Pancreas (tissue), 10 donors: Measurements from ENCODE around the gene KIAA1614. TPM values are rescaled to one million over a fixed set of nuclear protein-coding genes. Genes with fewer than 3 reads are reported as not detected.

Source experiments
- ATAC-seq, 4 donors: fragments of 200-7000 bp; cut with Tn5 transposase; one replicate each; pipeline versions ENCODE4 v1.8.0 to v1.9.1; 2020; ENCODE audit warnings: mild to moderate bottlenecking in 4 of 4, moderate library complexity in 4 of 4
- DNase-seq, 6 donors: peaks; one replicate each; pipeline ENCODE4 v3.0.0-alpha.2; 2020
- FAIRE-seq: peaks from 2 replicates; lab custom pipeline; 2012; peaks lifted over from hg19 to GRCh38; lab: Jason Lieb, UNC
- H3K27ac ChIP-seq, 4 donors: fragments of 200-600 bp; sonication (generic); 1 replicate in 3 of 4; 2 replicates in 1 of 4; pipeline versions ENCODE4 v1.5.0 to v1.8.0; 2020
- H3K27me3 ChIP-seq, 4 donors: fragments of 200-600 bp; one replicate each; pipeline ENCODE4 v1.8.0; 2021
- H3K36me3 ChIP-seq, 3 donors: fragments of 200-600 bp; sonication (generic) in 1 of 3; one replicate each; pipeline versions ENCODE4 v1.5.0 to v1.8.0; 2020 to 2021
- H3K4me1 ChIP-seq, 3 donors: fragments of 200-600 bp; one replicate each; pipeline ENCODE4 v1.8.0; 2021
- H3K4me3 ChIP-seq, 4 donors: fragments of 200-600 bp; sonication (generic) in 2 of 4; one replicate each; pipeline versions ENCODE4 v1.5.0 to v1.8.0; 2020 to 2021
- H3K9me3 ChIP-seq, 4 donors: fragments of 200-600 bp; one replicate each; pipeline ENCODE4 v1.8.0; 2021
- CTCF ChIP-seq, 4 donors: fragments of 200-600 bp; sonication (generic) in 3 of 4; IDR thresholded peaks; one replicate each; pipeline versions ENCODE4 v1.5.0 to v1.8.0; 2021; ENCODE audit warnings: antibody characterized with exemption in 4 of 4
- WGBS, 2 donors: extraction: QIAGEN DNeasy Blood & Tissue Kit; methylation state at CpG; one replicate each; pipeline ENCODE4 v1.1.7; 2013; 5-methylcytosine and 5-hydroxymethylcytosine counted together
- intact Hi-C, 3 donors: fragments of 100-400 bp; cut with DNase I; formaldehyde crosslinking; loops; one replicate each; pipeline versions ENCODE4 v1.11.1 to v1.14.2; 2022
- polyA plus RNA-seq, 2 donors: library from polyadenylated mRNA; stranded (reverse); fragments of 200-250 nt; gene quantifications; one replicate each; pipeline ENCODE4 v1.2.3, GENCODE V29; 2013
- total RNA-seq, 6 donors: library from RNA; stranded (reverse); fragmentation: NEBNext Ultra II Directional in 4 of 6; extraction: Animal tissue kit (Norgen Biotek cat#: 25700) in 4 of 6; gene quantifications; one replicate each; pipeline versions ENCODE4 v1.2.1 to v1.2.4, GENCODE V29; 2021 to 2023
- donor health status: healthy with polysubstance abuse.
- donor health status: DM: no; HTN: no; CAD: no; lungs with moderate emphysema.
- donor health status: DM: no; HTN: no; CAD: no.
- donor health status: control.
- donor health status: control.
- donor health status: Bipolar disorder and iron deficiency.
- donor health status: DM: yes; HTN: yes; CAD: no.
- donor health status: DM: no; HTN: no; CAD: no.
- donor health status: DM: no; HTN: no; CAD: no.
- donor health status: DM: yes; HTN: yes; CAD: no.

The KIAA1614 gene
- total and polyA plus RNA-seq, 8 donors: 0.32 to 3.3 (median 1.5) TPM

- Histone ChIP-seq H3K27me3 (no peaks in the 10 kb centered on the region), H3K9me3 (no peaks in the 10 kb centered on the region), H3K36me3 (no peaks in the 10 kb centered on the region), H3K4me1 (no peaks in the 10 kb centered on the region), H3K4me3 (no peak overlapping the region), H3K27ac (no peak overlapping the region)
- WGBS, 2 donors: 59 to 61% methylated on average over 13 of the region's 13 CpGs
- FAIRE-seq: no peak
- intact Hi-C loops: loop anchor here in 1 of 3 donors (10.0 kb wide), 1 partner anchor 48 kb away; no protein-coding TSS in a partner anchor
- no peak for TF ChIP-seq CTCF (IDR thresholded peaks at IDR 0.05)
- no peak for ATAC-seq
- DNase-seq: peak in 1 of 6 donors; percentile 11
Measured at GRCh38 chr1:180923021-180923841, 10.5 kb downstream of the KIAA1614 start.

- ATAC-seq (no peak), FAIRE-seq (no peak), DNase-seq (no peak)
- 73 to 89% methylated on average over 4 of the region's 4 CpGs for WGBS, 2 donors
- H3K27me3 ChIP-seq: no peaks in the 10 kb centered on the region
- no peaks in the 10 kb centered on the region for H3K4me1 ChIP-seq
- no peak overlapping the region for H3K27ac ChIP-seq
- intact Hi-C loops: loop anchor here in 1 of 3 donors (10.0 kb wide), 1 partner anchor 49 kb away; no protein-coding TSS in a partner anchor
- H3K9me3 ChIP-seq: no peaks in the 10 kb centered on the region
- no peak for TF ChIP-seq CTCF (IDR thresholded peaks at IDR 0.05)
- H3K36me3 ChIP-seq: no peaks in the 10 kb centered on the region
- H3K4me3 ChIP-seq: no peak overlapping the region
Measured at GRCh38 chr1:180923887-180924286, 11.2 kb downstream of the KIAA1614 start.

GRCh38 chr1:180924939-180925338 lies 12.2 kb downstream of the KIAA1614 start:
- Histone ChIP-seq H3K27me3 (no peaks in the 10 kb centered on the region), H3K4me1 (no peaks in the 10 kb centered on the region), H3K27ac (no peak overlapping the region), H3K9me3 (no peaks in the 10 kb centered on the region), H3K4me3 (no peak overlapping the region), H3K36me3 (no peaks in the 10 kb centered on the region)
- 77 to 80% methylated on average over 2 of the region's 2 CpGs for WGBS, 2 donors
- no peak for FAIRE-seq
- no peak for TF ChIP-seq CTCF (IDR thresholded peaks at IDR 0.05)
- intact Hi-C loops: loop anchor here in 1 of 3 donors (10.0 kb wide), 1 partner anchor 50 kb away; no protein-coding TSS in a partner anchor
- DNase-seq: peak in 1 of 6 donors; percentile 13
- ATAC-seq: no peak

- Histone ChIP-seq H3K27ac (peak overlapping the region in 1 of 4 donors; percentile 3), H3K4me3 (no peak overlapping the region), H3K4me1 (no peaks in the 10 kb centered on the region), H3K9me3 (no peaks in the 10 kb centered on the region), H3K27me3 (no peaks in the 10 kb centered on the region), H3K36me3 (no peaks in the 10 kb centered on the region)
- DNase-seq (peak in 1 of 6 donors; percentile 56), ATAC-seq (peak in 2 of 4 donors; percentile 31 to 56), FAIRE-seq (no peak)
- intact Hi-C loops: loop anchor here in 1 of 3 donors (10.0 kb wide), 1 partner anchor 51 kb away; no protein-coding TSS in a partner anchor
- 17 to 20% methylated on average over 7 of the region's 7 CpGs for WGBS, 2 donors
- TF ChIP-seq CTCF (IDR thresholded peaks at IDR 0.05): no peak
Measured at GRCh38 chr1:180925471-180926051, 12.9 kb downstream of the KIAA1614 start.
